A172 (cell line): Measurements from ENCODE around the gene DHRS7B. TPM values are rescaled to one million over a fixed set of nuclear protein-coding genes. Genes with fewer than 3 reads are reported as not detected.

ENCODE experiments used
- DNase-seq: peaks from one replicate; pipeline ENCODE4 v3.0.0-alpha.2; 2015; ENCODE audit warnings: low spot score
- total RNA-seq: library from RNA; depleted of rRNA; stranded (reverse); fragments of >200 nt; shearing (Covaris generic); gene quantifications from 2 replicates; pipeline ENCODE4 v1.2.3, GENCODE V29; 2014

Gene DHRS7B
- total RNA-seq, 1 experiment from 2014 or later, result 21.7 TPM

- DNase-seq, result no peak
Observed at GRCh38 chr17:21157586-21158370, 31.0 kb downstream of the DHRS7B start.

- DNase-seq, result no peak
Observed at GRCh38 chr17:21160401-21160800, 33.6 kb downstream of the DHRS7B start.

GRCh38 chr17:21161498-21162393 is 35.0 kb downstream of the DHRS7B start:
- DNase-seq, result no peak

- no peak for DNase-seq
Observed at GRCh38 chr17:21162394-21162775, 35.6 kb downstream of the DHRS7B start.

GRCh38 chr17:21163101-21163500 is 36.3 kb downstream of the DHRS7B start:
- no peak for DNase-seq

GRCh38 chr17:21164216-21164615 is 37.5 kb downstream of the DHRS7B start:
- DNase-seq, result no peak

GRCh38 chr17:21164620-21165019 is 37.9 kb downstream of the DHRS7B start:
- no peak for DNase-seq

GRCh38 chr17:21165922-21166594 is 39.3 kb downstream of the DHRS7B start:
- no peak for DNase-seq

GRCh38 chr17:21166595-21167210 is 39.9 kb downstream of the DHRS7B start:
- DNase-seq, result no peak

- no peak for DNase-seq
Observed at GRCh38 chr17:21167303-21167702, 40.5 kb downstream of the DHRS7B start.

- DNase-seq, result no peak
Observed at GRCh38 chr17:21168555-21168865, 41.7 kb downstream of the DHRS7B start.

GRCh38 chr17:21169496-21169895 is 42.7 kb downstream of the DHRS7B start:
- no peak for DNase-seq

- DNase-seq, result no peak
Observed at GRCh38 chr17:21170809-21171208, 44.0 kb downstream of the DHRS7B start.

GRCh38 chr17:21171309-21171922 is 44.7 kb downstream of the DHRS7B start:
- no peak for DNase-seq

GRCh38 chr17:21171970-21172510 is 45.3 kb downstream of the DHRS7B start:
- no peak for DNase-seq

GRCh38 chr17:21172846-21173245 is 46.1 kb downstream of the DHRS7B start:
- DNase-seq, result no peak

GRCh38 chr17:21173543-21173942 is 46.8 kb downstream of the DHRS7B start:
- DNase-seq, result no peak

- no peak for DNase-seq
Observed at GRCh38 chr17:21174186-21174585, 47.4 kb downstream of the DHRS7B start.

GRCh38 chr17:21174713-21175112 is 47.9 kb downstream of the DHRS7B start:
- no peak for DNase-seq

- DNase-seq, result no peak
Observed at GRCh38 chr17:21176773-21177395, 50.1 kb downstream of the DHRS7B start.

- no peak for DNase-seq
Observed at GRCh38 chr17:21177401-21177800, 50.6 kb downstream of the DHRS7B start.
